ENCODE data around the gene SYNPO2L.

Gene SYNPO2L

DNA sequence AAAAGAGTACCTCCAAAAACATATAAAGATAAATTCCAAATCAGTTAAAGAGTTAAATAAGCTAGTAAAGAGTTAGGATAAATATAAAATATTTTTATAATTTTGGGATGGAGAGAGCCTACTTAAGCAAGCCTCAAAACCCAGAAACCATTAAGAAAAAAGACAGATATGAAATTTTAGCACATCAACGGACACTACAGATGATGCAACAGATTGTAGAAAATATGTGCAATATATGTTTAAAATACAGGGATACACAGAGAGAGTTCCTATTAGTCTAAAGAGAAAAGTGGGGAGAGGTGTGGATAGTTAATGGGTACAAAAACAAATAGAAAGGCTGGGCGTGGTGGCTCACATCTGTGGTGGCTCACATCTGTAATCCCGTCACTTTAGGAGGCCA, 41.1 kb downstream of the SYNPO2L start:
- DNase-seq, result no peak

DNA sequence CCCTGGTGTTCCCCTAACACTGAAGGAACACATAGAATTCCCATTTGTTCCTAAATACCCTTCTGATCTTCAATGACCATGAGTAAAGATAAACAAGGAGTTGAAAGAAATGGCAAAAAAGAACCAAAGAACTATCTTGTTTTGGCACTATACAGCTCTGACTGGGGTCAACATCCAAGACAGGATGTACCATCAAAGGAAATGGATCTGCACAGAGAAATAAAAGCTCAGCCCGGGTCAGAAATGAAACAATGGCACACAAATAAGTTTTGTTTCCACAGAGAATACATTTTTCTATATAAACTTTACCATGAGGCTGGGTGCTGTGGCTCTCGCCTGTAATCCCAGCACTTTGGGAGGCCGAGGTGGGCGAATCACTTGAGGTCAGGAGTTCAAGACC, 46.7 kb downstream of the SYNPO2L start:
- no peak for DNase-seq

- DNase-seq, result no peak
These were observed 54.3 kb downstream of the SYNPO2L start for GRCh38 chr10:73601486-73601921.

GRCh38 chr10:73597346-73597745, 58.5 kb downstream of the SYNPO2L start:
- DNase-seq, result no peak

All from fibroblast of skin of right biceps (primary cell).